ENCODE data around the gene MIF. TPM values are rescaled to one million over a fixed set of nuclear protein-coding genes. Genes with fewer than 3 reads are reported as not detected.

The MIF gene
- total RNA-seq (179 TPM), polyA plus RNA-seq (ENCODE audit: insufficient read depth in 1 of 8, insufficient read length in 8 of 8, low replicate concordance in 1 of 8) (100 to 1,000 TPM; 123 to 209 (median 180) TPM)
- long read RNA-seq, donor 1, transcript MIF-201 (3 exons, 939 nt) = major isoform, 84 of 93 reads
- long read RNA-seq, donor 1, transcript MIF-203 (2 exons, 435 nt) = minor isoform, 6 of 93 reads
- long read RNA-seq, donor 1, partial matches to known transcripts = 0 of 93 reads
- long read RNA-seq, donor 1, other reads (novel, unspliced or antisense) = 0 of 93 reads
- long read RNA-seq, donor 2, transcript MIF-201 (3 exons, 939 nt) = major isoform, 24 of 28 reads
- long read RNA-seq, donor 2, partial matches to known transcripts = 0 of 28 reads
- long read RNA-seq, donor 2, other reads (novel, unspliced or antisense) = 0 of 28 reads
- long read RNA-seq, donor 3, transcript MIF-203 (2 exons, 435 nt) = minor isoform, 10 of 206 reads
- long read RNA-seq, donor 3, transcript MIF-201 (3 exons, 939 nt) = major isoform, 192 of 206 reads
- long read RNA-seq, donor 3, partial matches to known transcripts = 0 of 206 reads
- long read RNA-seq, donor 3, other reads (novel, unspliced or antisense) = 0 of 206 reads
- long read RNA-seq, donor 4, transcript MIF-201 (3 exons, 939 nt) = major isoform, 246 of 271 reads
- long read RNA-seq, donor 4, transcript MIF-202 (2 exons, 589 nt) = minor isoform, 6 of 271 reads
- long read RNA-seq, donor 4, transcript MIF-203 (2 exons, 435 nt) = minor isoform, 19 of 271 reads
- long read RNA-seq, donor 4, partial matches to known transcripts = 0 of 271 reads
- long read RNA-seq, donor 4, other reads (novel, unspliced or antisense) = 0 of 271 reads
- long read RNA-seq, donor 5, transcript MIF-203 (2 exons, 435 nt) = minor isoform, 31 of 600 reads
- long read RNA-seq, donor 5, transcript MIF-201 (3 exons, 939 nt) = major isoform, 544 of 600 reads
- long read RNA-seq, donor 5, transcript MIF-202 (2 exons, 589 nt) = minor isoform, 14 of 600 reads
- long read RNA-seq, donor 5, partial matches to known transcripts = 0 of 600 reads
- long read RNA-seq, donor 5, other reads (novel, unspliced or antisense) = 11 of 600 reads
- long read RNA-seq, donor 6, transcript MIF-202 (2 exons, 589 nt) = minor isoform, 8 of 475 reads
- long read RNA-seq, donor 6, transcript MIF-203 (2 exons, 435 nt) = minor isoform, 26 of 475 reads
- long read RNA-seq, donor 6, transcript MIF-201 (3 exons, 939 nt) = major isoform, 429 of 475 reads
- long read RNA-seq, donor 6, partial matches to known transcripts = 0 of 475 reads
- long read RNA-seq, donor 6, other reads (novel, unspliced or antisense) = 12 of 475 reads
- long read RNA-seq, donor 7, transcript MIF-202 (2 exons, 589 nt) = minor isoform, 5 of 455 reads
- long read RNA-seq, donor 7, transcript MIF-201 (3 exons, 939 nt) = major isoform, 422 of 455 reads
- long read RNA-seq, donor 7, transcript MIF-203 (2 exons, 435 nt) = minor isoform, 28 of 455 reads
- long read RNA-seq, donor 7, partial matches to known transcripts = 0 of 455 reads
- long read RNA-seq, donor 7, other reads (novel, unspliced or antisense) = 0 of 455 reads
- long read RNA-seq, donor 8, transcript MIF-203 (2 exons, 435 nt) = minor isoform, 19 of 374 reads
- long read RNA-seq, donor 8, transcript MIF-201 (3 exons, 939 nt) = major isoform, 345 of 374 reads
- long read RNA-seq, donor 8, transcript MIF-202 (2 exons, 589 nt) = minor isoform, 10 of 374 reads
- long read RNA-seq, donor 8, partial matches to known transcripts = 0 of 374 reads
- long read RNA-seq, donor 8, other reads (novel, unspliced or antisense) = 0 of 374 reads
- long read RNA-seq, donor 9, transcript MIF-201 (3 exons, 939 nt) = major isoform, 197 of 217 reads
- long read RNA-seq, donor 9, transcript MIF-202 (2 exons, 589 nt) = minor isoform, 6 of 217 reads
- long read RNA-seq, donor 9, transcript MIF-203 (2 exons, 435 nt) = minor isoform, 14 of 217 reads
- long read RNA-seq, donor 9, partial matches to known transcripts = 0 of 217 reads
- long read RNA-seq, donor 9, other reads (novel, unspliced or antisense) = 0 of 217 reads
- long read RNA-seq, donor 10, transcript MIF-202 (2 exons, 589 nt) = minor isoform, 6 of 427 reads
- long read RNA-seq, donor 10, transcript MIF-203 (2 exons, 435 nt) = minor isoform, 37 of 427 reads
- long read RNA-seq, donor 10, transcript MIF-201 (3 exons, 939 nt) = major isoform, 384 of 427 reads
- long read RNA-seq, donor 10, partial matches to known transcripts = 0 of 427 reads
- long read RNA-seq, donor 10, other reads (novel, unspliced or antisense) = 0 of 427 reads
- long read RNA-seq, donor 11, transcript MIF-203 (2 exons, 435 nt) = minor isoform, 25 of 296 reads
- long read RNA-seq, donor 11, transcript MIF-201 (3 exons, 939 nt) = major isoform, 267 of 296 reads
- long read RNA-seq, donor 11, partial matches to known transcripts = 0 of 296 reads
- long read RNA-seq, donor 11, other reads (novel, unspliced or antisense) = 0 of 296 reads

DNA sequence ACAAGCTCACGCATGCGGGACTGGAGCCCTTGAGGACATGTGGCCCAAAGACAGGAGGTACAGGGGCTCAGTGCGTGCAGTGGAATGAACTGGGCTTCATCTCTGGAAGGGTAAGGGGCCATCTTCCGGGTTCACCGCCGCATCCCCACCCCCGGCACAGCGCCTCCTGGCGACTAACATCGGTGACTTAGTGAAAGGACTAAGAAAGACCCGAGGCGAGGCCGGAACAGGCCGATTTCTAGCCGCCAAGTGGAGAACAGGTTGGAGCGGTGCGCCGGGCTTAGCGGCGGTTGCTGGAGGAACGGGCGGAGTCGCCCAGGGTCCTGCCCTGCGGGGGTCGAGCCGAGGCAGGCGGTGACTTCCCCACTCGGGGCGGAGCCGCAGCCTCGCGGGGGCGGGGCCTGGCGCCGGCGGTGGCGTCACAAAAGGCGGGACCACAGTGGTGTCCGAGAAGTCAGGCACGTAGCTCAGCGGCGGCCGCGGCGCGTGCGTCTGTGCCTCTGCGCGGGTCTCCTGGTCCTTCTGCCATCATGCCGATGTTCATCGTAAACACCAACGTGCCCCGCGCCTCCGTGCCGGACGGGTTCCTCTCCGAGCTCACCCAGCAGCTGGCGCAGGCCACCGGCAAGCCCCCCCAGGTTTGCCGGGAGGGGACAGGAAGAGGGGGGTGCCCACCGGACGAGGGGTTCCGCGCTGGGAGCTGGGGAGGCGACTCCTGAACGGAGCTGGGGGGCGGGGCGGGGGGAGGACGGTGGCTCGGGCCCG, at the start of gene MIF:
TSS of gene MIF (plus strand) at position 439 of the 765 bp plus-strand sequence. CDS start at position 531, 92 bp downstream.
- peak; percentile 97 for DNase-seq
- peak within 1 kb of the TSS; percentile 87 for H3K4me3 ChIP-seq (ENCODE audit: low read length)
- peaks cover 29% of the 10 kb centered on the region for H3K4me1 ChIP-seq (ENCODE audit: control insufficient read depth, insufficient read depth, low read length)
- peaks cover 26% of the 10 kb centered on the region for H3K36me3 ChIP-seq (ENCODE audit: control insufficient read depth, insufficient read depth, low read length)
- H3K9me3 ChIP-seq (replicated peaks; ENCODE audit: control insufficient read depth, low read depth, low read length) = no peaks in the 10 kb centered on the region
- under 1% methylated on average over 72 of the region's 72 CpGs for WGBS (ENCODE audit: insufficient coverage)
- peak within 1 kb of the TSS; percentile 95 for H3K27ac ChIP-seq (ENCODE audit: low read length)
- no peaks in the 10 kb centered on the region for H3K27me3 ChIP-seq (ENCODE audit: control insufficient read depth, insufficient read depth, low read length)

- Histone ChIP-seq H3K4me1 (ENCODE audit: control insufficient read depth, insufficient read depth, low read length) (peaks cover 77% of the 10 kb centered on the region), H3K27me3 (ENCODE audit: control insufficient read depth, insufficient read depth, low read length) (no peaks in the 10 kb centered on the region), H3K36me3 (ENCODE audit: control insufficient read depth, insufficient read depth, low read length) (no peaks in the 10 kb centered on the region), H3K4me3 (ENCODE audit: low read length) (no peak overlapping the region), H3K9me3 (replicated peaks; ENCODE audit: control insufficient read depth, low read depth, low read length) (no peaks in the 10 kb centered on the region), H3K27ac (ENCODE audit: low read length) (peak overlapping the region; percentile 55)
- no peak for DNase-seq
- 71% methylated on average over 7 of the region's 8 CpGs for WGBS (ENCODE audit: insufficient coverage)
Observed at GRCh38 chr22:23844739-23845202, 49.4 kb upstream of the MIF start.

- peaks cover 6% of the 10 kb centered on the region for H3K27me3 ChIP-seq (ENCODE audit: control insufficient read depth, insufficient read depth, low read length)
- peak overlapping the region; percentile 30 for H3K27ac ChIP-seq (ENCODE audit: low read length)
- no peaks in the 10 kb centered on the region for H3K9me3 ChIP-seq (replicated peaks; ENCODE audit: control insufficient read depth, low read depth, low read length)
- WGBS (ENCODE audit: insufficient coverage) = 45% methylated on average over 4 of the region's 9 CpGs
- no peak for DNase-seq
- no peaks in the 10 kb centered on the region for H3K36me3 ChIP-seq (ENCODE audit: control insufficient read depth, insufficient read depth, low read length)
- no peak overlapping the region for H3K4me3 ChIP-seq (ENCODE audit: low read length)
- H3K4me1 ChIP-seq (ENCODE audit: control insufficient read depth, insufficient read depth, low read length) = peaks cover 77% of the 10 kb centered on the region
Observed at GRCh38 chr22:23845265-23846080, 48.7 kb upstream of the MIF start.

DNA sequence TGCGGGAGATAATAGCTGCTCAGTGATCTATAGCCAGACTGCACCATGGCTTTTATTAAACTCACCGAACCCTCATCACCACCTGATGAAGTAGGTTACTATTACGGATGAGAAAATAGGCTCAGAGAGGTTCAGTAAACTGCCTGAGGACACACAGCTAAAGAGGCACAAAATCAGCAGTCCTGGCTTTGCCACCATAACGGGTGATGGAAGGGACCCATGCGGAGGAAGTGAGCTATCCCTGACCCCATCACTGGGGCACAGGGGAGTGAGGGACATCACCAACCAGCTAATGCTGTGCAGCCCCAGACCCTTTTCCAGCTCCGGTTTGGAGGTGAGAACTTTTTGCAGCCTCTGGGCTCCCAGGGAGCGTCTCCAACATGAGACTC, 48.1 kb upstream of the MIF start:
- no peaks in the 10 kb centered on the region for H3K36me3 ChIP-seq (ENCODE audit: control insufficient read depth, insufficient read depth, low read length)
- no peak overlapping the region for H3K4me3 ChIP-seq (ENCODE audit: low read length)
- H3K4me1 ChIP-seq (ENCODE audit: control insufficient read depth, insufficient read depth, low read length) = peaks cover 76% of the 10 kb centered on the region
- 39% methylated on average over 2 of the region's 7 CpGs for WGBS (ENCODE audit: insufficient coverage)
- H3K9me3 ChIP-seq (replicated peaks; ENCODE audit: control insufficient read depth, low read depth, low read length) = no peaks in the 10 kb centered on the region
- peak overlapping the region; percentile 30 for H3K27ac ChIP-seq (ENCODE audit: low read length)
- peaks cover 8% of the 10 kb centered on the region for H3K27me3 ChIP-seq (ENCODE audit: control insufficient read depth, insufficient read depth, low read length)
- DNase-seq = no peak

GRCh38 chr22:23847310-23847920, 46.8 kb upstream of the MIF start:
- no peak overlapping the region for H3K4me3 ChIP-seq (ENCODE audit: low read length)
- no peaks in the 10 kb centered on the region for H3K9me3 ChIP-seq (replicated peaks; ENCODE audit: control insufficient read depth, low read depth, low read length)
- no peak for DNase-seq
- WGBS (ENCODE audit: insufficient coverage) = 71% methylated on average over 4 of the region's 18 CpGs
- H3K27ac ChIP-seq (ENCODE audit: low read length) = no peak overlapping the region
- H3K4me1 ChIP-seq (ENCODE audit: control insufficient read depth, insufficient read depth, low read length) = peaks cover 63% of the 10 kb centered on the region
- peaks cover 8% of the 10 kb centered on the region for H3K27me3 ChIP-seq (ENCODE audit: control insufficient read depth, insufficient read depth, low read length)
- H3K36me3 ChIP-seq (ENCODE audit: control insufficient read depth, insufficient read depth, low read length) = no peaks in the 10 kb centered on the region

DNA sequence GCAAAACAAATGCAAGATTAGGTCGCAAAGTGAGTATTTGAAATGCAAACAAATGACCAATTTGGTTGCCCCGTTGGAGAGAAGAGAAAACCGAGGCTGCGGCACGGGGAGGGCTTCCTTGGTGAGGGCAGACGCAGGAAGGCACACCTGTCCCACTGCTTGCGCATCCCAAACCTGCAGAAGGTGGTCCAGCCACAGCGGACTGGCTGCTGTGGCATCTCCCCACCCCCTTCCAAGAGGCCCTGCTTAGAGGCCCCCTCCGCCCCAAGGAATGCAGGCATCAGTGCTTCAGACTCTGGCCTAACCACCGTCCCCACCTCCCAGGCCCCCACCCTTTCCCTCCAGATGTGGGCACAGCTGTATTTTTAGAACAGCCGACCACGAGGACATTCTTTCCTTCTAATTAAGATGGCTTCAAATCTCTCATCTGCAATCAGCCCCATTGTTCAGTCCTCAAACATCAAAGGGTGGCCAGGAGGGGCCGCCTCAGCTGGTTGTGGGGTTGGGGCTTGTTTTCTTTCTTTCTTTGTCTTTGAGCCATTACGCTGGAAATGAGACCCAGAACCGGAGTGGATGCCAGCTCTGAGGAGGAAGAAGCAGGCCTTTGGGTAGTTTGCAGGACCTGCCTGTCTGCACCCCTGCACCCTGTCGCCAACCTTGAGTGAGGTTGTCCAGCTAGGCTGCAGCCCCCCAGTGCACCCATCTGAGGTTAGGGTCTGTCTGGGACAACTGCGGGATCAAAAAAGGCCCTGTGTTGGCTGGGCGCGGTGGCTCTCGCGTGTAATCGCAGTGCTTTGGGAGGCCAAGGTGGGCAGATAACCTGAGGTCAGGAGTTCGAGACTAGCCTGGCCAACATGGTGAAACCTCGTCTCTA, 46.0 kb upstream of the MIF start:
- Histone ChIP-seq H3K4me1 (ENCODE audit: control insufficient read depth, insufficient read depth, low read length) (peaks cover 55% of the 10 kb centered on the region), H3K27ac (ENCODE audit: low read length) (no peak overlapping the region), H3K36me3 (ENCODE audit: control insufficient read depth, insufficient read depth, low read length) (no peaks in the 10 kb centered on the region), H3K4me3 (ENCODE audit: low read length) (no peak overlapping the region), H3K27me3 (ENCODE audit: control insufficient read depth, insufficient read depth, low read length) (peaks cover 8% of the 10 kb centered on the region), H3K9me3 (replicated peaks; ENCODE audit: control insufficient read depth, low read depth, low read length) (no peaks in the 10 kb centered on the region)
- DNase-seq = no peak
- 81% methylated on average over 18 of the region's 24 CpGs for WGBS (ENCODE audit: insufficient coverage)

All from muscle of leg (tissue), 16 donors.